Mucosa of gallbladder (tissue), 1 donor: ENCODE results near the gene PTGES2. TPM values are rescaled to one million over a fixed set of nuclear protein-coding genes. Genes with fewer than 3 reads are reported as not detected.
A peak's percentile ranks its signal among the peaks of the same experiment; 100 is the strongest.

Source experiments
- DNase-seq: peaks from one replicate; pipeline ENCODE4 v3.0.0-alpha.2; 2020; ENCODE audit warnings: low spot score
- total RNA-seq: library from RNA; stranded (reverse); gene quantifications from one replicate; pipeline ENCODE4 v1.2.1, GENCODE V29; 2021
- donor health status: DM: no; HTN: no; CAD: no.

Gene PTGES2
- 61.5 TPM for total RNA-seq

DNA sequence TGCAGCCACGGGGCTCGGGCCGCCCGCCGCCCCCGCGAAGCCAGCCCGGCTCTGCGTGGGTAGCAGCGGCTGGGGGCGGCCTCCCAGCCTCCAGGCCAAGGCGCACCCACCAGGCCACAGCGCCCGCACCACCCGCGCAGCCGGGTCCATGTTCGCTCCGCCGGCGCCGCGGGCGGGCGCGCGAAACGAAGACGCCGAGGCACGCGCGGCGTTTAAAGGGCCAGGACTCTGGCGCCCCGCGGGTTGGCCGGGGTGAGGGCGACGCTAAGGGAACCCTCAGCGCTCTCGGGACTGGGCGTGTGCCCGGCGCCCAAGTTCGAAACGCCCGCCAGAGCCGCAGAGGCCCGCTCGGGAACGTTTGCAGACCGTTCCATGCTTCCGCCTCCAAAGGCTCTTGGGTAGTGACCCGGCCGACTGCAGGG, at the start of gene PTGES2:
TSS of gene PTGES2 (minus strand) at position 162 of the 422 bp plus-strand sequence. CDS start at position 150, 12 bp downstream.
- peak; percentile 88 for DNase-seq

DNA sequence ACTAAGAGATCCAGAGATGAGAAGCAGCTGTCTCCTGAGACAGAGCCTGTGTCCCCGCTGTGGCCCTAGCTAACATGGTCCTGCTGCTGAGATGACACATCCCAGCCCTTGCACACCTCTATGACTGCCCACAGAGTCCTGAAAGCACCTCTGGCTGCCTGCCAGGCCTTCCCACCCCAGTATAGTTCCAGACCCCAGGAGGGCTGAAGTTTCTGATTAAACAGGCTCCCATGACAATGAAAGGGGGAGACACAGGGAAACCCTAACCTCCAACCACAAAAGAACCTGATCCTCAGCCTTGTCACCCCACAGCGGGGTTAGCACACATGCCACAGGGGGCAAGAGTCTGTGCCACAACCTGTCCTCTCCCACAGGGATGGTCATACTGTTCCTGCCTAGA, 48.2 kb upstream of the PTGES2 start:
- DNase-seq = no peak

DNA sequence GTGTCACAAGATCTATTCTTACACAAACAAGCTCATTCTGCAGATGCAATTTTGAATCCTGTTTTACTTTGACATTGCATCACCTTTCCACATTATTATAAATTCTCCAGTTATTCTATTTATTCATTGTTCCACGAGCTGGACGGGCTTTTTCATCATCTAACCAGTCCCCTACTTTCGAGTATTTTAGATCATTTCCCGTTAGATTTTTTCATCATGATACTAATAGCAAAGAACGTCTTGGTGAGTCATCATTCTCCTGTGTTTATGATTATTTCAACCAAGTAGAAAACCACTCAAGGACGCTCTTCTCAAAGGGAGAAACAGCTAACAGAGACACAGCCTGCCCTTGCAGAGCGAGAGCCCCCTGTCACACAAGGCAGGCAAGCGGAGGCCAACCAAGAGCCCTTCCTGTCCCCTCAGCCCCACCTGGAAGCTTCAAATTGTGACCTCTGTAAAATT, 47.6 kb upstream of the PTGES2 start:
- no peak for DNase-seq

DNA sequence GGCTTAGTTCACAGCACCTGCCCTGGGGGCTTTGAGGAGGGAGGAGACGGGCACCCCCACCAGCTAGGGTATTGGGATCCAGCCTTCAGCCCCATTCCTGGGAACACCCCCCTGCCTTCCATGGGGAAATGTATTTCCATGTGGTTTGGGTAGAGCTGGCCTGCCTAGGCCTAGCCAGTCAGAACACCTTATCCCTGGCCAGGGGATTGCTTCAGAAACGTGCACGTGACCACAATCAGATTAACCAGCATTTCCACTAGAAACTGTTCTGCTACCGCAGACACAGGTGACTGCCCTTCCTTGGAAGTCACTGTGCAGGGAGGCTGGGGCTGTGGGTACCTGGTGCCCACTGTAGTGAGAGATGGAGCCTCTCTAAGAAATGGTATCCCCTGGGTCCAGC, 46.5 kb upstream of the PTGES2 start:
- DNase-seq = no peak

DNA sequence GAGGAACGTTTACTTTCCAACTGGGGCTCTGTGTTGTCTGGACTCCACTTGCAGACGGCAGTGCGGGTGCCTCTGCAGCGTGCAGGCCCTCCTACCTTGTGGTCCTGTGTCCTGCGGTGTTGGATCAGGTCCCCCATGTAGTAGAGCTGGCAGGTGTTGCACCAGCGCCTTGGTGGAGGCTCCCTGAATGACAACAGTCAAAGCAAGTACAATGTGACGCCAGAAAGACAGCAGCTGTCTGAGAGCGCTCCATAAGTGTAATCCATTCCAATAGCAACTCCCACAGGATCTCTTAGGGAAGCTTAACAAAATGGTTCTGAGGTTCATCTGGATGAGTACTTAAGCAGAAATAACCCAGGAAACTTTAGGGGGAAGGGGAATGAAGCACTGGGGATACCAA, 42.4 kb upstream of the PTGES2 start:
- no peak for DNase-seq

DNA sequence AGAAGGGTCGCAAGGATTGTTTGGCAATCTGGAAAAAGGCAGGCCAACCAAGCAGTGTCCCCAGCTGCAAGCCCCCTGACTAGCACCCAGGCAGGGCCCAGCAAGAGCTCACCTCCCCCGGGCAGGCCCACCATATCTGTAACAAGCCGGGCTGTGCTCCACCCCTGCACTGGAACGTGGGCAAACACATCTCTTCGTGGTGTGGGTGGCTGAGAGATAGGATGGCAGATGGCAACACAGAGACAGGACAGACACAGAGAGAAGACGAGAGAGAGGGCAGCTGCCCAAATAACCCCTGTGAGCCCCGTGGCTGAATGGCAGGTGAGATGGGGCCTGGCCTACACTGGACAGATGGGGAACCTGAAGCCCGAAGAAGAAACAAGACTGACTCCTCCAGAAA, 42.0 kb upstream of the PTGES2 start:
- DNase-seq = no peak

DNA sequence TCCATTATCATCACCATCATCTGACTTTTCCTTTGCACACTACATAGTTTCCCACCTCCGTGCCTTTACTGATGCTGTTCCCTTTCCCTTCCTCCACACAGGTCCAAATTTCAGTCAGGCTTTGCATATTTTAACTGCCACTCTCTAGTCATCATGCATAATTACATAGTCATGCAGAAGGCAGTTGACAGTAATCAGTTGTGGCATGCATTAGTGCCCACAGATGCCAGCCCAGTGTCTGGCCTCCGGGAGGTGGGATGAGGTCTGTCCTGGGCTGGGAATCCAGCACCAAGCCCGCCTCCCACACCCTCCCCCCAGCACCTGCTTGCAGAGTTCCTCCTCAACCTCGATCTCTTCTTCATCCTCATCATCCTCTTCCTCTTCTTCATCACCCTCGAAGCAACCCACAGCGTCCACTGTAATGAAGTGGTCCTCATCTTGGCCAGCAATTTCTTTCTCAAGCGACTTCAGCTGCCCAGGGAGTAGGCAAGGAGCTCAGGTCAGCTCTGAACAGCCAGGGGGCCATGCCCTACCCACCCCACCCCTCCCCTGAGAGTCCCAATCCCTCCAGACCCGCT, 41.3 kb upstream of the PTGES2 start:
- no peak for DNase-seq

DNA sequence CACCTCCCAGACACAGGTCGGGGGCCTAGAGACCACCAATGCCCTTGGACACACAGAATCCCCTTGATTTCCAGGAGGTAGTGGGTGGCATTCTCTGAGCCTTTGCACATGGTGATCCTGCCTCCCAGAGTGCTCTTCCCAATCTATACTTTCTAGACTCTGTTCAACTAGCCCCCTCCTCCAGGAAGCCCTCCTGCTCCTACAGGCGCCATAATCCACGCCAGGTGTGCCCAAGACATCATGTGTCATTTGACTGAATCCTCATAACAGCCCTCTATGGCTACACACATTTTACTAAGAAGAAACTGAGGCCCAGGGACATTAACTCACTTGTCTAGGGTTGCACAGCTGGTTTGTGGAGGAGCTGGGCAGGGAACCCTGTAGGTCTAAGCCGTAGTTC, 39.7 kb upstream of the PTGES2 start:
- DNase-seq = no peak

DNA sequence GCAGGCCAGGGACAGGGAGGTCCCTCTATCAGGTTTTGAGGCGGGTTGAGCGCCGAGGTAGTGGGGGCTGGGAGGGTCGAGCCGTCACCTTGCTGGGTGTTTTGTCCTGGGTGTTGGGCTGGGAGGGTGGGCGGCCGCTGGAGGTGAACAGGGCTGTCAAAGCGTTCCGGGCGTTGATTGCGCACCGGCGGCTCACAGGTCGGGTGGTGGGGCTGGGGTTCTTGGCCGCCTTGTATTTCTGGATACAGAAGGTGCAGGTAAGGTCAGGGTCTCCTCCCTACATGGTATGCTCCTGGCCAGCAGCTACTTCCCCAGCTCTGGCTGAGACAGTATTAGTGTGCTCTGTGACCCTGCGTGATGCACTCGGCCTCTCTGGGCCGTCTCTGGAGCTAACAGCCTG, 38.6 kb upstream of the PTGES2 start:
- DNase-seq = no peak

DNA sequence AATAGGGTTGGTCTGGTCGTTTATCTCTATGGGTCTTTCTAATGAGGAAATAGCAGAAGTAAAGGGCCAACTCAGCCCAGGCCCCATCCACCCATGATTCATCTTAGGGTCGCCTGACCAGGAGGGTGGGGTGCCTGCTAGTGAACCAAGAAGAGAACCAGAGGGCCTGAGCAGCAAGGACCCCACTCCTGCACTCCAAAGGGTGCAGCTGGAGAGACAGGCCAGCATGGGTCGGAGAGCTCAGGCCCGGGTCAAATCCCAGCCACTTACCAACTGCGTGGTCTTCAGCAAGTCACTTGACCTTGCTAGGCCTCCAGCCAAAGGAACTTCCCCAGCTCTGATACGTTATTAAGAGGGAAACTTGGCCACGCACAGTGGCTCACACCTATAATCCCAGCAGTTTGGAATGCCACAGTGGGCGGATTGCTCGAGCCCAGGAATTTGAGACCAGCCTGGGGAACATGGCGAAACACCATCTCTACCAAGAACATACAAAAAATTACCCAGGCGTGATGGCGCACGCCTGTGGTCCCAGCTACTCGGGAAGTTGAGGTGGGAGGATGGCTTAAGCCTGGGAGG, 36.9 kb upstream of the PTGES2 start:
- no peak for DNase-seq

DNA sequence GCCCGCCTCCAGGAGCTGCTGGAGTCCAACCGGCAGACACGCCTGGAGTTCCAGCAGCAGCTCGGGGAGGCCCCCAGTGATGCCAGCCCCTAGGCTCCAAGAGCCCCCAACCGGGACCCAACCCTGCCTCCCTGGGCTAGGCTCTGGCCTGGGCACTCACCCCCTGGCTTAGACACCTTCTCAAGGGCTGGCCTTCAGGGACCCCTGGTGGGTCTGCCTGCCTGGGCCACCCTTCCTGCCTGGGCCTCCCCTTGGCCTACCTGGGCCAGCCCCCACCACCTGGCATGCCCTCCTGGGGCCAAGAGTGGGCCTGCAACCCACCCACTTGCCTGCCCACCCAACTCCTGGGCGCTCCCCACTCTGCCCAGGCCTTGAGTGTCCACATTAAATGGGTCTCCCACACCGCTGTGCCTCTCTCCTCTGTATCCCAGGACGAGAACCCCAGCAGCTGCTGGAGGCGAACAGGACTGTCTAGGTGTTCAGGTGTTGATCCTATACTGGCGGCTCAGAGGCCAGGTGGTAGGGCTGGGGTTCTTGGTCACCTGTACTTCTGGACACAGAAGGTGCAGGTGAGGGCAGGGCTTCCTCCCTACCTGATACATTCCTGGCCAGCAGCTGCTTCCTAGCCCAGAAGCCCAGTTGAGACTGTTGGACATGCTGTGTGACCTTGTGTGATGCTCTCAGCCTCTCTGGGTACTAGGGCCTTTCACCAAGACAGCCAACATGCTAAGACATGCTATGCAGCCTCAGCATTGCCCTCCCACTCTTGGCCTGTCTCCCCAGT, 36.2 kb upstream of the PTGES2 start:
- DNase-seq = no peak

DNA sequence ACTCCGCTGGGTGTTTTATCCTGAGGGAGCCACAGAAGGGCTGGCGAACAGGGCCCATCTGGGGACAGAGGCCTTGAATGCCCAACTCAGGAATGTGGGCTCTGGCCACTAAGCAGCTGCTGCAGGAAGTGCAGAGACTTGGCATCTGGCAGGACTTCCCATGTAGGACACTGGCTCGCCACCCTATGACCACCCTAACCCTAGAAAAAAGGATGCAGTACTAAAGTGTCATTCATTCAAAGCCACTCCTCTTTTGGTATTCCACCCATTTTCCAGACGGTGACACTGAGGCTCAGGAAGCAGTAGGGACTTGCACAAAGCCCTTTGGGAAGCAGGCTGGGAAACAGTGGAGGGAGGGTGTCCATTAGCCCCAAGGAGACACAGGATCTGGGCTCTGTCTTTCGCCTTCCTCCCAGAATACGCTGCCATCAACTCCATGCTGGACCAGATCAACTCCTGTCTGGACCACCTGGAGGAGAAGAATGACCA, 35.5 kb upstream of the PTGES2 start:
- DNase-seq = no peak

DNA sequence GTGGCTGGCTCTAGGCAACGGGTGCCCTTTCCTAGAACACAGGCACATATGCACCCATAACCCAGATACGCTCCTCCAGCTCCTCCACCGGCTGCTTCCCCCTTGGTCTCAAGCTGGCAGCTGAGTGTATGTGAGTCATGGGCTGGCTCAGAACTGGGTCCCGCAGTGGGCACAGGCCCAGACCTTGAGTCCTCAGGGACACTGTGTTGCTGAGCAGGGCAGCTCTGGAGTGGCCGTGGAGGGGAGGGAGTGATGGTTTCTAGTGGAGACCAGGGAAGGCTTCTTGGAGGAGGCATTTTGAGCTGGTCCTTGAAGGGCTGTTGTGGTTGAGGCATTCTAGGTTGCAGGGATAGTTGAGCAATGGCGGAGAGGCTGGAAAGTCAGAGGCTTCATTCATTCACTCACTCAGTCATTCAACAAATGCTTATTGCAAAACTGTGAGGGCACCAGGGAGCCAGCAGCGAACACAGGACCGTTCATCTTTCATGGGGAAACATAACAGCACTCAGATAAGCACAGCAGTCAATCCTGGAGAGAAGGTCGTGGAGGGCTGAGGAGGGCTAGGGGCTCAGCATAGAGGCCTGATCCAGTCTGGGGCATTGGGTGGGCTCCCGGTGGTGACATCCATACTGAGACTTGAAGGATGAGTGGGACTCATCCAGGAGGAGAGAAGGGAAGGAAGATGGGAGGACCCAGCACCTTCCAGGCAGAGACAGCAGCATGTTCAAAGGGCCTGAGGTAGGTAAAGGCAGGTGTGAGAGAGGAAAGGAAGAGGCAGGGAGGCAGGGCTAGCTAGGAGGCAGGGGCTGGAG, 34.9 kb upstream of the PTGES2 start:
- no peak for DNase-seq

DNA sequence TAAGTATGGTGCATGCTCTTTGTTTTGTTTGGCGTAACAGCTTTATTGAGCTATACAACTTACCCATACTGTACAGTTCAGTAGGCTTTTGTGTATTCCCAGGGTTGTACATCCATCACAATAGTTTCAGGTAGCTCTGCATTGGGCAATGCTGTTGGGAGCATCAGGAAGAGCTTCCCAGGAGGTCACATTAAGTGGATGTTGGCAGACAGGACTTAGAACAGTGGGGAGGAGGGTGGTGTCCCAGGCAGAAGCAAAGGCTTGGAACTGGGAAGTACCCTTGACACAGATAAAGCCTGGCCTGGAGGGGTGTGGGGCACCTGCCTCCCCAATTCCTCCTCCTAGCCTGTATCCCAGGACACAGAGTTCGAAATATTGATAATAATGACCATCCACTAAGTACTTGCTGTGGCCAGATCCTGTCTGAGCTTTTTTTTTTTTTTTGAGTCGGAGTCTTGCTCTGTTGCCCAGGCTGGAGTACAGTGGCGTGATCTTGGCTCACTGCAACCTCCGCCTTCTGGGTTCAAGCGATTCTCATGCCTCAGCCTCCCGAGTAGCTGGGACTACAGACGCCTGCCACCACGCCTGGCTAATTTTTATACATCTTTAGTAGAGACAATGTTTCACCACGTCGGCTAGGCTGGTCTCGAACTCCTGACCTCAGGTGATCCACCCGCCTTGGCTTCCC, 33.8 kb upstream of the PTGES2 start:
- DNase-seq = no peak

DNA sequence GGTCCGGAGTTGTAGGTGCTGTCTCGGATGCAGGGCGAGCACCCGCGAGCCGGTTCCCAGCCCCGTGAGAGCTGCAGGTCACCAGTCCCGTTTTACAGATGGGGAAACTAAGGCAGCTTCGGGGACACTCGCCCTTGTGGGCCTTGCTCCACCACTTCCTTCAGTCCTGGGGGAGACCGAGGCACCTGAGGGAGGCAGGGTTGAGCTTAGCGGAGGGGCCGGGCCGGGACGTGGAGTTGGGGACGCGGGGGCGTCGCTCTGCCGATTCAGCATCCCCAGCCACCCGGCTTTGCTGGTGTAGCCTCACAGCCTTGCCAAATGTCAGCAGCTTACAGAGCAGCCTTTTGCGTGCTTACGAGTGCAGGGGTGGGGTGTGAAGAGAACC, 33.1 kb upstream of the PTGES2 start:
- no peak for DNase-seq

DNA sequence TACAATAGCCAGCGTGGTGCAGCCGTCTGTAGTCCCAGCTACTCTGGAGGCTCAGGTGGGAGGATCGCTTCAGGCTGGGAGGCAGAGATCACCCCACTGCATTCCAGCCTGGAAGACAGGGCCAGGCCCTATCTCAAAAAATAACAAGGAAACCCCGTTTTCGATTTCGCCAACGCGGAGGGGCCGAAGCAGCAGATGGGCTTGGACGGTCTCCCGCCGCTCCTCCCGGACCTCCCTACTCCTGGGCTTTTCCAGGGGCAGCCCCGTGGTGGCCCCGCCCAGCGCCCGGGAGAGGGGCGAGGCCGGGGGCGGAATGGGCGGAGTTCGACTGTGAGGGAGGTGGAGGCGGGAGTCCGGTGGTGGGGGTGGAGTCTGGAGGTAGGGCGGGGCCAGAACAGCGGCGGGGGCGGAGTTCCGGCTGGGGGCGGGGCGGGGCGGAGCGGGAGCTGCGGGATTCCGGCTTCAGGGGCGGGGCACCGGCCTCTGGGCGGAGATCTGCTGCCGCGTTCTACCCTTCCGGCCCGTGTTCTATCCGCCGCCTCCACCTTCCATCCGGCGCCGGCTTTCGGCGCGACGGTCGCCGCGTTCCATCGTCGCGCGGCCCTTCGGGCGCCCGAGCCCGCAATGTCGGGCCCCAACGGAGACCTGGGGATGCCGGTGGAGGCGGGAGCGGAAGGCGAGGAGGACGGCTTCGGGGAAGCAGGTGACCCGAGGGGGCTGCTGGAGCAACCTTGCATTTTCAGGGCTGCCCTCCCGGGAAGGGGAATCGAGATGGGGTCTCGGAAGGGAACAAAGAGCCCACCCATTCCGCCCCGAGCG, 32.5 kb upstream of the PTGES2 start, which contains the start of gene BBLN:
TSS of gene BBLN (plus strand) at position 482 of the 819 bp plus-strand sequence. CDS start at position 625, 143 bp downstream.
- peak; percentile 95 for DNase-seq

DNA sequence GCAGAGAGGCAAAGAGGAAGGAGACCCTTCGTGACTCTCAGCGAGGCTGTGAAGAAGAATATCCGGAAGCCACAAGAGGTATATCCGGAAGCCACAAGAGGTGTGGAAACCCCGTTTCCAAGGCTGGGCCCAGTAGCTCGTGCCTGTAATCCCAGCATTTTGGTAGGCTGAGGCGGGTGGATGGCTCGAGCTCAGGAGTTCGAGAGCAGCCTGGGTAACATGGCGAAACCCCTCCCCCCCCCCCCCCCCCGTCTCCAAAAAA, 31.9 kb upstream of the PTGES2 start:
- no peak for DNase-seq

DNA sequence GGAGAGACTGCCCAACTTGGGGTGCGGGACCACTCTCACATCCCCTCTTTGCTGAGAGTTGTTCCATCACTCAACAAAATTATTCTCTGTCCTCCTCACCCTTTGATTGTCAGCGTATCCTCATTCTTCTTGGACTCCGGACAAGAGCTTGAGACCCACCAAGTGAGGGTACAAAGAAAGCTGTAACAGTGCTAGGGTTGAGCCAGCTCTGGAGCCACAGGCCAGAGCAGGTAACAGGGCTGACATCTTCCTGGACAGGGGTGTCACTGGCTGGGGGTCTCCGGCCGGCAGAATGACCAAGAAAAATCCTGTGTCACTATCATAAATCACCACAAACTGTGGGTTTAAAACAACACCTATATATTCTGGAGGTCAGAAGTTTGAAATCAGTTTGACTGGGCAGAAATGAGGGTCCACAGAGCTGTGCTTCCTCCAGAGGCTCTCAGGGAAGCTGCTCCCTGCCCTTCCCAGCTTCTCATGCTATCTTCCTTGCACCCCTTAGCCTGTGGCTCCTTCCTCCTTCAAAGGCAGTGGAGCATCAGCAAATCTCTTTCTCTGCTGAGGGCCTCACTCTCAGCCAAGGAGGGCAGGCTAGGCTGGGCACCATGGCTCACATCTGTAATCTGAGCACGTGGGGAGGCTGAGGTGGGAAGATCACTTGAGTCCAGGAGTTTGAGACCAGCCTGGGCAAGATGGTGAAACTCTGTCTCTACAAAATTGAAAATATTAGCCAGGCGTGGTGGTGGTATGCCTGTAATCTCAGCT, 28.4 kb upstream of the PTGES2 start:
- no peak for DNase-seq

DNA sequence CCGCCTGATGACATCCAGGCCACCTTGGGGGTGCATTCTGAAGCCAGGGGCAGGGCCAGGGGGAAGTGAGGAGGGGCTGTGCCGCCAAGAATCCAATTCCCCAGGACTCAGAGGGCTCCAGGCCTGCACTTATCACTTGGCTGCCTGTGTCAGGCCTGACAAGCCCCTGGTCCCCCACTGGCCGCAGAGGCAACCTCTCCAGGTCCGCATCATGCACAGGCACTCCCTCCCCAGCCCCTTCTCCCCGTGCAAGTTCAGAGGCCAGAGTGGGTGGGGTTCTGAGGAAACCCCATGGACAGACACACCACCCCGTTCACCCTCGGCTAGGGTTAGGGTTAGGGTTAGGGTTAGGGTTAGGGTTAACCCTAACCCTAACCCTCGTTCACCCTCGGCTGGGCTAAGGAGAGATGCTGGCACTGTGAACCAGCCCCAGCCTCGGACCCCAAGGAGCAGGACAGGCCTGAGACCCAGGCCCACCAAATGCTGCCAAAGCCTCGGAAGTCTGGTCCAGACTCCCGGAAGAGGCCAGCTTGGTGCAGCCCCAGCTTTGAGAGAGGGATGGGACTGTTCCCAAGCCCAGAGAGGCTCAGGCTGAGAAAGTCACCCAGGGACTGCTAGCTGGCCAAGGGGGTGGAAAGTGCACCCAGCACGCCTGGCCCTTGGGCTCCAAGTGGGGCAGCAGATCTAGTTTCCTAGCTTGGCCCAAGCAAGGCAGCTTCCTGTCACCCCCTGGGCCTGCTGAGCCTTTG, 26.6 kb upstream of the PTGES2 start:
- DNase-seq = no peak
